ENCODE results near the gene SPRR1B. TPM values are rescaled to one million over a fixed set of nuclear protein-coding genes. Genes with fewer than 3 reads are reported as not detected.
"Not testable (repeated sequence)": the region's sequence is repeated elsewhere in the genome, so short reads cannot be mapped to it uniquely, and the experiment has no call there.

Gene SPRR1B
- total and polyA plus RNA-seq, 4 donors: not detected

DNA sequence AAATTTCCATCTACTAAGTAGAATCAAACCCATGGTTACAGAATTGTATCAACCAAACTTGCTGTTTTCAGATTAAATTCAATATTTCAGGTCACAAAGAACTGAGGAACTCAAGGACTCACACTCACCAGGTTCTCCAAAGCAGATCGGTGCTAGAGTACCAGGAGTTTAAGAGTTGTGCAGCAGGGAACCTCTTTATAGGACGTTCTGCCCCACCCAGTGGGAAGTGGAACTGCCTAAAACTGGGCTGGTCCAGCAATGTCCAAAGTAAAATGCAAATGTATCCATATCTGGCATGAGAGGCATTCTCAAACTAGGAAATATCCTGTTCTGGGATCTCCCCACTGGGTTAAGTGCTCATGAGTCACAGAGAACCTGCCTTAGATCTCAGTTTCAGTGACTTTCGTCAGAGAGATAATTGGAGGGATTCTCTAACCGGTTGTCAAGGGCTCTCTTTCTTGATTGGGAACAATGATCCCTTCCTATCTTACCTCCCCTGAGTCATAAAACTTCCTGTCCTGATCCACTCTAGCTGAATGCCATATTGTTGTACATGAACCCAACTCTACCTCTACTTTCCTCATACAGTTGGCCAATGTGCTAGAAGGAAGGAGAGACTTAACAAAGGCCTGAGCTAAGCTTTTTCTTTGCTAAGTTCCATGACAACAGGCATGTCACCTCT is 10.1 kb downstream of the SPRR1B start, which contains the start of gene SPRR2D:
SPRR2D (minus strand) TSS at position 171 of the 682 bp plus-strand sequence. CDS start 774 bp downstream, outside the sequence.
- Histone ChIP-seq H3K27me3 (ENCODE audit: control insufficient read depth in 4 of 4, insufficient read depth in 4 of 4, low read length in 3 of 4) (peaks cover 0 to 5% (median 3%) of the 10 kb centered on the region in 4 donors), H3K27ac (ENCODE audit: low read depth in 1 of 2, low read length in 2 of 2) (no peak within 1 kb of the TSS), H3K9me3 (ENCODE audit: control insufficient read depth in 4 of 4, low read length in 3 of 4) (no peaks in the 10 kb centered on the region), H3K4me3 (ENCODE audit: low read depth in 1 of 3, low read length in 3 of 3) (no peak within 1 kb of the TSS), H3K36me3 (ENCODE audit: control insufficient read depth in 4 of 4, insufficient read depth in 3 of 4, low read depth in 1 of 4, low read length in 3 of 4) (no peaks in the 10 kb centered on the region), H3K4me1 (ENCODE audit: control insufficient read depth in 4 of 4, insufficient read depth in 4 of 4, low read length in 3 of 4) (no peaks in the 10 kb centered on the region), H3K9ac (ENCODE audit: low read depth in 1 of 2, low read length in 2 of 2) (no peak within 1 kb of the TSS)
- no peak for DNase-seq (ENCODE audit: low spot score)
- 60% methylated on average over 4 of the region's 4 CpGs for WGBS
- TF ChIP-seq HNF4G (IDR thresholded peaks at IDR 0.05): no peak
- no peak for TF ChIP-seq MAX (IDR thresholded peaks at IDR 0.05)
- no peak for TF ChIP-seq RXRA (IDR thresholded peaks at IDR 0.05)

DNA sequence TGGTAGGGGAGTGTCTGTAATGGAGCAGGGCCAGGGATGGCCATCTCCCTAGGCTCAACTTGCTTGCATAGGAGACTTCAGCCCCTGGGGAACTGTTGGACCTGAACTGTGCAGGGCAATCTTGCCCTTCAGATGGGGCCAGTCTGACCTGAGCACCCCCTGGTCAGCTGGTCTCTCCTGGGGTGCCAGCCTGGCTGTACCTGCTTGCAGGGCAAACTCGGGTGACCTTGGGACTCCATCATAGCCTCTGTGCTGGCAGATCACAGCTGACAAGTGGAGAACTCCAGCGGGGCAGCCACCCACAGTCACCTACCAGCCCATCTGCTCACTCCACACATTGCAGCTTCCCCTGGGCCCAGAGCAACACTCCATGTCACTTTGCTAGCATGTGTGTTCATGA is 18.2 kb downstream of the SPRR1B start:
- no peak overlapping the region for H3K27ac ChIP-seq (ENCODE audit: low read depth in 1 of 2, low read length in 2 of 2)
- H3K27me3 ChIP-seq (ENCODE audit: control insufficient read depth in 4 of 4, insufficient read depth in 4 of 4, low read length in 3 of 4): peaks cover 0 to 4% (median 1%) of the 10 kb centered on the region in 4 donors
- no peak overlapping the region for H3K4me3 ChIP-seq (ENCODE audit: low read depth in 1 of 3, low read length in 3 of 3)
- H3K9me3 ChIP-seq (ENCODE audit: control insufficient read depth in 4 of 4, low read length in 3 of 4): peaks cover 0 to 2% (median 0%) of the 10 kb centered on the region in 4 donors
- WGBS: 77% methylated on average over 2 of the region's 2 CpGs
- DNase-seq (ENCODE audit: low spot score): no peak
- no peaks in the 10 kb centered on the region for H3K4me1 ChIP-seq (ENCODE audit: control insufficient read depth in 4 of 4, insufficient read depth in 4 of 4, low read length in 3 of 4)
- H3K9ac ChIP-seq (ENCODE audit: low read depth in 1 of 2, low read length in 2 of 2): no peak overlapping the region
- no peaks in the 10 kb centered on the region for H3K36me3 ChIP-seq (ENCODE audit: control insufficient read depth in 4 of 4, insufficient read depth in 3 of 4, low read depth in 1 of 4, low read length in 3 of 4)
- no peak for TF ChIP-seq ATF3 (IDR thresholded peaks at IDR 0.05)
- no peak for TF ChIP-seq HNF4G (IDR thresholded peaks at IDR 0.05)
- no peak for TF ChIP-seq TAF1 (conservative IDR thresholded peaks at IDR 0.05)
- no peak for TF ChIP-seq FOXA1 (IDR thresholded peaks at IDR 0.05)
- TF ChIP-seq MAX (IDR thresholded peaks at IDR 0.05): no peak
- TF ChIP-seq JUND (IDR thresholded peaks at IDR 0.05): no peak
- no peak for TF ChIP-seq SP1 (IDR thresholded peaks at IDR 0.05)
- TF ChIP-seq RXRA (IDR thresholded peaks at IDR 0.05): no peak
- TF ChIP-seq EGR1 (IDR thresholded peaks at IDR 0.05; ENCODE audit: low read depth in 2 of 2): no peak

DNA sequence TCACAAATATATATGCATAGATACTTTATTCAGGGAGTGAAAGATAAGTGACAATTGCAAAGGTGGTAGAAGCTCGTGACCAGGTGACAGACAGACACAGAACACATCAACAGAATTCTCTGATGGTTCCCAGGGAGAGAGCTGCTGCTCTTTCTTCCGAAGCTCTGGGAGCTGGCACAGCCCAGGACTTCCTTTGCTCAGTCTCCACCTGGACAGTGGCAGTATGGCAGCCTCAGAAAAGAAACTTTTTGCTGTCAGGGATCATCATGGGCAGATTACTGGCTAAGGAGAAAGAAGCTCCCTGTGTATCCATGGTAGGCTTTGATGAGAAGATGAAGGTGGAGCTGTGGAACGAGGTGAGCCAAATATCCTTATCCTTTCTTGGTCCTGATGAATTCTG is 25.1 kb downstream of the SPRR1B start:
- not testable (repeated sequence) for H3K9me3 ChIP-seq (ENCODE audit: control insufficient read depth in 4 of 4, low read length in 3 of 4); H3K4me1 ChIP-seq (ENCODE audit: control insufficient read depth in 4 of 4, insufficient read depth in 4 of 4, low read length in 3 of 4); H3K27me3 ChIP-seq (ENCODE audit: control insufficient read depth in 4 of 4, insufficient read depth in 4 of 4, low read length in 3 of 4); H3K4me3 ChIP-seq (ENCODE audit: low read depth in 1 of 3, low read length in 3 of 3); DNase-seq (ENCODE audit: low spot score); H3K36me3 ChIP-seq (ENCODE audit: control insufficient read depth in 4 of 4, insufficient read depth in 3 of 4, low read depth in 1 of 4, low read length in 3 of 4); H3K27ac ChIP-seq (ENCODE audit: low read depth in 1 of 2, low read length in 2 of 2); H3K9ac ChIP-seq (ENCODE audit: low read depth in 1 of 2, low read length in 2 of 2)
- 46% methylated on average over 3 of the region's 3 CpGs for WGBS

GRCh38 chr1:153057375-153057774 is 26.4 kb downstream of the SPRR1B start, which contains the start of gene SPRR2A:
TSS of gene SPRR2A (minus strand) at chr1:153057512. CDS start at chr1:153056735, 777 bp downstream.
- Histone ChIP-seq H3K9me3 (ENCODE audit: control insufficient read depth in 4 of 4, low read length in 3 of 4) (peaks cover 0 to 2% (median 0%) of the 10 kb centered on the region in 4 donors), H3K36me3 (ENCODE audit: control insufficient read depth in 4 of 4, insufficient read depth in 3 of 4, low read depth in 1 of 4, low read length in 3 of 4) (no peaks in the 10 kb centered on the region), H3K4me1 (ENCODE audit: control insufficient read depth in 4 of 4, insufficient read depth in 4 of 4, low read length in 3 of 4) (no peaks in the 10 kb centered on the region), H3K9ac (ENCODE audit: low read depth in 1 of 2, low read length in 2 of 2) (no peak within 1 kb of the TSS), H3K4me3 (ENCODE audit: low read depth in 1 of 3, low read length in 3 of 3) (no peak within 1 kb of the TSS), H3K27me3 (ENCODE audit: control insufficient read depth in 4 of 4, insufficient read depth in 4 of 4, low read length in 3 of 4) (peaks cover 0 to 5% (median under 1%) of the 10 kb centered on the region in 4 donors), H3K27ac (ENCODE audit: low read depth in 1 of 2, low read length in 2 of 2) (no peak within 1 kb of the TSS)
- no peak for DNase-seq (ENCODE audit: low spot score)
- 48% methylated on average over 2 of the region's 2 CpGs for WGBS
- no peak for TF ChIP-seq NR2F2 (IDR thresholded peaks at IDR 0.05)
- no peak for TF ChIP-seq HNF4A (conservative IDR thresholded peaks at IDR 0.05)
- no peak for TF ChIP-seq SP1 (IDR thresholded peaks at IDR 0.05)
- no peak for TF ChIP-seq JUND (IDR thresholded peaks at IDR 0.05)
- TF ChIP-seq YY1 (IDR thresholded peaks at IDR 0.05): no peak
- no peak for TF ChIP-seq FOXA1 (IDR thresholded peaks at IDR 0.05)
- TF ChIP-seq, protein P1, sequence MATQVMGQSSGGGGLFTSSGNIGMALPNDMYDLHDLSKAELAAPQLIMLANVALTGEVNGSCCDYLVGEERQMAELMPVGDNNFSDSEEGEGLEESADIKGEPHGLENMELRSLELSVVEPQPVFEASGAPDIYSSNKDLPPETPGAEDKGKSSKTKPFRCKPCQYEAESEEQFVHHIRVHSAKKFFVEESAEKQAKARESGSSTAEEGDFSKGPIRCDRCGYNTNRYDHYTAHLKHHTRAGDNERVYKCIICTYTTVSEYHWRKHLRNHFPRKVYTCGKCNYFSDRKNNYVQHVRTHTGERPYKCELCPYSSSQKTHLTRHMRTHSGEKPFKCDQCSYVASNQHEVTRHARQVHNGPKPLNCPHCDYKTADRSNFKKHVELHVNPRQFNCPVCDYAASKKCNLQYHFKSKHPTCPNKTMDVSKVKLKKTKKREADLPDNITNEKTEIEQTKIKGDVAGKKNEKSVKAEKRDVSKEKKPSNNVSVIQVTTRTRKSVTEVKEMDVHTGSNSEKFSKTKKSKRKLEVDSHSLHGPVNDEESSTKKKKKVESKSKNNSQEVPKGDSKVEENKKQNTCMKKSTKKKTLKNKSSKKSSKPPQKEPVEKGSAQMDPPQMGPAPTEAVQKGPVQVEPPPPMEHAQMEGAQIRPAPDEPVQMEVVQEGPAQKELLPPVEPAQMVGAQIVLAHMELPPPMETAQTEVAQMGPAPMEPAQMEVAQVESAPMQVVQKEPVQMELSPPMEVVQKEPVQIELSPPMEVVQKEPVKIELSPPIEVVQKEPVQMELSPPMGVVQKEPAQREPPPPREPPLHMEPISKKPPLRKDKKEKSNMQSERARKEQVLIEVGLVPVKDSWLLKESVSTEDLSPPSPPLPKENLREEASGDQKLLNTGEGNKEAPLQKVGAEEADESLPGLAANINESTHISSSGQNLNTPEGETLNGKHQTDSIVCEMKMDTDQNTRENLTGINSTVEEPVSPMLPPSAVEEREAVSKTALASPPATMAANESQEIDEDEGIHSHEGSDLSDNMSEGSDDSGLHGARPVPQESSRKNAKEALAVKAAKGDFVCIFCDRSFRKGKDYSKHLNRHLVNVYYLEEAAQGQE (IDR thresholded peaks at IDR 0.05): no peak
